SJSA1 (cell line): Measurements from ENCODE around the gene TSTD2. TPM values are rescaled to one million over a fixed set of nuclear protein-coding genes. Genes with fewer than 3 reads are reported as not detected.

ENCODE experiments used
- DNase-seq, 2 experiments: peaks; one replicate each; pipeline ENCODE4 v3.0.0-alpha.2; 2015 to 2020; ENCODE audit warnings: low spot score in 2 of 2, low read depth in 1 of 2
- H3K27ac ChIP-seq: fragments of 250-450 bp; sonication (Bioruptor Pico); 2 replicates; pipeline ENCODE4 v1.5.1; 2020; ENCODE audit warnings: mild to moderate bottlenecking, moderate library complexity
- H3K27me3 ChIP-seq: fragments of 250-450 bp; sonication (Bioruptor Pico); replicated peaks from 2 replicates; pipeline ENCODE4 v1.5.1; 2020; ENCODE audit warnings: mild to moderate bottlenecking, moderate library complexity
- H3K36me3 ChIP-seq: fragments of 250-450 bp; sonication (Bioruptor Pico); 2 replicates; pipeline ENCODE4 v1.5.1; 2020; ENCODE audit warnings: mild to moderate bottlenecking
- H3K4me1 ChIP-seq: fragments of 250-450 bp; sonication (Bioruptor Pico); replicated peaks from 2 replicates; pipeline ENCODE4 v1.6.1; 2021; ENCODE audit warnings: mild to moderate bottlenecking
- H3K4me3 ChIP-seq: fragments of 250-450 bp; sonication (Bioruptor Pico); 2 replicates; pipeline ENCODE4 v1.5.1; 2020; ENCODE audit warnings: mild to moderate bottlenecking
- H3K9me3 ChIP-seq: fragments of 250-450 bp; sonication (Bioruptor Pico); replicated peaks from 2 replicates; pipeline ENCODE4 v1.5.1; 2020; ENCODE audit warnings: mild to moderate bottlenecking
- total RNA-seq: library from RNA; depleted of rRNA; stranded (reverse); fragments of >200 nt; shearing (Covaris generic); gene quantifications from 2 replicates; pipeline ENCODE4 v1.2.3, GENCODE V29; 2014

Gene TSTD2
- total RNA-seq, 1 experiment from 2014 or later: 11.9 TPM

DNA sequence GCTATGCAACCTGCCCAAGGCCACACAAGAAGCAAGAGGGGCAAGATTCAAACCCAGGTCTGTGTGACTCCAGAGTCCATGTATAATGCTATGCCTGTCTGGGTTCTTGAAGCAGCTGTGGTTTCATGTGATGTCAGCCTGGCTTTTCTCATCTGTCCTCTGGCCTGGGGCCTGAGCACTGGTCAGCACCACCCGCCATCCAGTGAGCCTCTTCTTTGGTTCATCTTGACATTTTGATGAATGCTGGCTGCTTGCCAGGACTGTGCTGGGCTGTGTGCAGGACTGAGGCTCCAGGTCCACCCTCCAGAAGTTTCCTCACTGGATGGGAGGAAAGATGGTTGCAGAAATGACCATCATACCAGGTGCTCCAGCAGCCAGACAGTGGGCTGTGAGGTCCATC, 61.5 kb downstream of the TSTD2 start:
- DNase-seq: peak in 1 of 2 experiments; percentile 24
- H3K9me3 ChIP-seq: no peaks in the 10 kb centered on the region

DNA sequence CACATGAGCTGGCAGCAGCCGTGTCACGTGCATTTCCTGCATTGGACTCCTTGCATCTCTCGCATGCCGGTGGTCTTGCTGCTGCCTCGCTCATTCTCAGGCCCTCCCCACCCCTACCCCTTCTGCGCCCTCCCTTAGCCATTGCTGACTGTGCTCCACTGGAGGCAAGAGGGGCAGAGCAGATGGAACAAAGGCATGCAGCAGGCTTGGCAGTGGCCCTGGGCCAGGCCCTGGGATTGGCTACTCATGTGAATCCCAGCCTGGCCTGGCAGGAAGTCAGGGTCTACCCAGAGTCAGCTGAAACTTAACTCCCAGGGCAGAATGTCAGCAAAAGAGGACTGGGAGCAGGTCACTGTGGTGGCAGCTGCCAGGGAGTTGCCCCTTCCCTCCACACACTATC, 62.3 kb downstream of the TSTD2 start:
- H3K4me1 ChIP-seq: no peaks in the 10 kb centered on the region
- DNase-seq: no peak
- no peaks in the 10 kb centered on the region for H3K9me3 ChIP-seq
- H3K36me3 ChIP-seq: no peaks in the 10 kb centered on the region
- no peak overlapping the region for H3K4me3 ChIP-seq
- H3K27ac ChIP-seq: no peak overlapping the region
- 0 out of 2 replicates have a peak, but pooled peaks cover 2% of the 10 kb centered on the region for H3K27me3 ChIP-seq

More for the DNA sequence above, 61.5 kb downstream of the TSTD2 start:
- Histone ChIP-seq H3K36me3 (no peaks in the 10 kb centered on the region), H3K4me3 (no peak overlapping the region), H3K27ac (no peak overlapping the region), H3K27me3 (0 out of 2 replicates have a peak, but pooled peaks cover 1% of the 10 kb centered on the region), H3K4me1 (no peaks in the 10 kb centered on the region)

DNA sequence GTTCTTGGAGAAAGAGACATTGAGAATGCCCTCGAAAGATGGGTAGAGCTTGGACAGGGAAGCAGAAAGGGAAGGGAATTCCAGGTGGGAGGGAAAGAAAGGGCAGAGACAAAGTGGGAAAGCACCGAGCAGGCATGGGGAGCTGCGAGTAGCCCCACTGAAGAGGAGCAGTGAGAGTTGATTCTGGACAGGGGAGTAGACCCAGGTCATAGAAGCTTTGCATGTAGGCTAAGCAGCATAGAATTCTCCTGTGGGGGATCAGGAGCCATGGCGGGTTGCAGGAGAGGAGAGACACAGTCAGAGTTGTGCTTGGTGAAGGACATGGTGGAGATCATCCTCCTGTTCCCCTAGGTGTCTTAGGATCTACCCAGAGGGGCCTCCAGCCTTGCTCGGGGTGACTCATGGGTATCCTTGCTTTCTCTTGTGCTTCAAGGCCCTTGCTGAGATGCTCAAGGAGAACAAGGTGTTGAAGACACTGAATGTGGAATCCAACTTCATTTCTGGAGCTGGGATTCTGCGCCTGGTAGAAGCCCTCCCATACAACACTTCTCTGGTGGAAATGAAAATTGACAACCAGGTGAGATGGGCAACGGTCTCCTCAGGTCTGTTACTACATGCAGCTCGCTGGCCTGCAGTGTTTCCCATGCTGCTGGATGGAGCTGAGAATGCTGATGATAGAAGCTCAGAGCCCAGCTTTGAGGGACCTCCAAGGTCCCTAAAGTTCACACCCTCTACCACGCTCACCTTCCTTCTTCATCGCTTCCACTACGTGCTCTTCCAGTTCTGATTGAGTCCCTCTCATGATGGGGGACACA, 64.5 kb downstream of the TSTD2 start:
- Histone ChIP-seq H3K27ac (no peak overlapping the region), H3K4me1 (no peaks in the 10 kb centered on the region)

DNA sequence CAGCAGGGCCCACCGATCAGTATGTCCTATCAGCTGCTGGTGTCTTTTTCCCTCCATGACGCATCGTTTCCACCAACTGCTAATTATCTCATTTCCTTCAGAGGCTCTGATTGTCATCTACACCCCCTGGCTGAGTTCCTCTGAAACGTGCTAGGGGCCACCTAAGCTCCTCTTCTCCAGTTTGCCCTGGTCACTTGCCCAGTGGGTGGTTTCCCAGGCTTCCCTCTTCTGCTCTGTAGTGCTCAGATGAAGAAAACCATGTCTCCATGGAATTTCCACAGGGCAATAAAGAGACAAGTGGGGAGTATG, 65.3 kb downstream of the TSTD2 start:
- no peak for DNase-seq
- no peak overlapping the region for H3K4me3 ChIP-seq
- H3K4me1 ChIP-seq: no peaks in the 10 kb centered on the region
- H3K9me3 ChIP-seq: no peaks in the 10 kb centered on the region
- H3K36me3 ChIP-seq: no peaks in the 10 kb centered on the region
- 0 out of 2 replicates have a peak, but pooled peaks cover 2% of the 10 kb centered on the region for H3K27me3 ChIP-seq
- H3K27ac ChIP-seq: no peak overlapping the region

More for the DNA sequence above, 64.5 kb downstream of the TSTD2 start:
- no peak overlapping the region for H3K4me3 ChIP-seq
- no peaks in the 10 kb centered on the region for H3K36me3 ChIP-seq
- DNase-seq: no peak
- H3K27me3 ChIP-seq: 0 out of 2 replicates have a peak, but pooled peaks cover 2% of the 10 kb centered on the region
- no peaks in the 10 kb centered on the region for H3K9me3 ChIP-seq

DNA sequence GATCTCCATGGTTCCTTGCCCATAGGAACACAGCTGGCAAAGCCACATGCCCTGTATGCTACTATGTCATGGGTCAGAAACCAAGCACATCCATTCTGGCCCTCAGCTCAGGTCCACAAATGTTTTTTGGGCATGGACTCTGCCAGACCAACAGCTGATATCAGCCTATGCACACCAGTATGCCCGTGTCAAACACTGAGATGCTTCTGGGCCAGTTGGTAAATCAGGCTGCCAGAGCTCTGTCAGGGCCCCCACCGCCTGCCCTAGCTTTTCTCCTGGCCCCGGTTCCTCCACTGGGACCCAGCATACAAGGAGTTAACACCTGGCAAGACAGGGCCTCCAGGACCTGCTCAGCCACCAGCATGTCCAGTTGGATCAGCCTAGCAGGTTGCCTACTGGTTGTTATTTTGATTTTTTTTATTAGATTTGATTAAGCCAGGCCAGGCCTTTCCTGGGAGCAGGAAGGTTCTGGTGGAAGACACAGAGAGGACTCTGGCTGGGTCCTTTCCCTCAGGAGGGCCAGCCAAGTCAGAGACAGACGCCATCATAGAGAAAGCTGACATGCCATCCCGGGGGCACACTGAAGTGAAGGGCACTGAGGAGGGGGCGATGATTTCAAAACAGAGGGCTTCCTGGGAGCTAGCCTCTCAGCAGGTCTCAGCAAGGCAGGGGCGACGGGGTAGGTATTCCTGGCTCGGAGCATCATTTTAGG, 65.8 kb downstream of the TSTD2 start:
- no peaks in the 10 kb centered on the region for H3K9me3 ChIP-seq
- no peaks in the 10 kb centered on the region for H3K36me3 ChIP-seq
- no peaks in the 10 kb centered on the region for H3K4me1 ChIP-seq
- H3K27me3 ChIP-seq: 0 out of 2 replicates have a peak, but pooled peaks cover 2% of the 10 kb centered on the region
- H3K27ac ChIP-seq: no peak overlapping the region
- no peak for DNase-seq
- no peak overlapping the region for H3K4me3 ChIP-seq

DNA sequence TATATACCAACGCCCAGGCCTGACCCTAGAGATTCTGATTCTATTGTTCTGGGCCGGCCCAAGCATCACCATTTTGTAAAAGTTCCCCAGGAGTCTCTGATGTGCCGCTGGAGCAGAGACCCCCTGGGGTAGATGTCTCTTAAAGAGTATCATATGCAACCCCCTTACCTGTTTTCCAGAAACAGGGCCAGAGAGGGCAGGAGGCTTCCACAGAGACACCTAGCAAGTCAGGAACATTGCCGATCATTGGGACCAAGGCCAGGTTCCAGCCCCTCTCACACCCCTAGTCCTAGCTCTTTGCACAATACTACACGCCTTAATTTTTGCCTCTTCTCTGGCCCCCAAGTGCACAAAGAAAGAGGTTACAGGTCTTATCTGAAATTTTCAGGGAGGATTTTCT, 67.9 kb downstream of the TSTD2 start:
- peak in 1 of 2 experiments; percentile 0 for DNase-seq
- Histone ChIP-seq H3K4me1 (no peaks in the 10 kb centered on the region), H3K4me3 (no peak overlapping the region), H3K9me3 (no peaks in the 10 kb centered on the region), H3K36me3 (no peaks in the 10 kb centered on the region), H3K27me3 (0 out of 2 replicates have a peak, but pooled peaks cover 2% of the 10 kb centered on the region), H3K27ac (no peak overlapping the region)

DNA sequence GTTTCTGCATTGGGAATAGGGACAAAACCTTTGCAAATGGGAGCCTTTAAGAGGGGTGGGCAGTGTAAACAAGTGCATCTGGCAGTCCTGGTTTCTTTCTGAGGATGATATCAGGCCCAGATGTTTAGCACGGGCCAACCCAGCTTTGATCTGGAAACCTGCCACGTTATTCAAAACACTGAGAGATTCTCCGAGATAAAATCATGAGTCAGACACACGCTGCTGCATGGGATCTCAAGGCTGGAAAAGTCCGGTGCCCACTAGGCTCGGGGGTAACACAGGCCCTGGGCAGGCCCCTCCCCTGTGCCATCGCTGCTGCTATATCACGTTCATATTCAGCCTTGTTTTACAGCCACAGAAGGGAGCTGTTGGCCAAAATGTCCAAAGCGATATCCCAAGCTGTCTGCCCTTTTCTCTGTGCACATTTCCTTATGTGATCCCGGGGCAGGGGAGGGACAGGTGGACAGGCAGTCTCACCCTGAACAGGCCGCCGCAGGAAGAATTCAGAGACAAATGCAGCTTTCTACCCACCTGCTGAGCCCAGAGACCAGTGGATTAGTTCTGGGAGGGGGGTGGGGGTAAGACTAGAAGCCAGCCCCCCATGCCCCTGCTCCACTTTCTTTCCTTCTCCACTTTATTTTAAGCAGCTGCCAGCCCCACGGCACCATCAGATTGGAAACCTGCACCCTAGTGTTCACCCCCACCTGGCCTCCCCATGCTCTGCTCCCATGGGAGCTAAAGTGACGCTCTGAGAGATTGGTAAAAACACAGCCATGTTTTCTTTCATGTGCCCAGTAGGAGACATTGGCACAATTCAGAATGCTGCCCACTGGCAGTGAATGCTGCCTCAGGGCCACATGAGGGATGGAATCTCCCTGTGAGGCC, 68.6 kb downstream of the TSTD2 start:
- H3K4me1 ChIP-seq: no peaks in the 10 kb centered on the region
- peak; percentile 4 to 9 for DNase-seq

DNA sequence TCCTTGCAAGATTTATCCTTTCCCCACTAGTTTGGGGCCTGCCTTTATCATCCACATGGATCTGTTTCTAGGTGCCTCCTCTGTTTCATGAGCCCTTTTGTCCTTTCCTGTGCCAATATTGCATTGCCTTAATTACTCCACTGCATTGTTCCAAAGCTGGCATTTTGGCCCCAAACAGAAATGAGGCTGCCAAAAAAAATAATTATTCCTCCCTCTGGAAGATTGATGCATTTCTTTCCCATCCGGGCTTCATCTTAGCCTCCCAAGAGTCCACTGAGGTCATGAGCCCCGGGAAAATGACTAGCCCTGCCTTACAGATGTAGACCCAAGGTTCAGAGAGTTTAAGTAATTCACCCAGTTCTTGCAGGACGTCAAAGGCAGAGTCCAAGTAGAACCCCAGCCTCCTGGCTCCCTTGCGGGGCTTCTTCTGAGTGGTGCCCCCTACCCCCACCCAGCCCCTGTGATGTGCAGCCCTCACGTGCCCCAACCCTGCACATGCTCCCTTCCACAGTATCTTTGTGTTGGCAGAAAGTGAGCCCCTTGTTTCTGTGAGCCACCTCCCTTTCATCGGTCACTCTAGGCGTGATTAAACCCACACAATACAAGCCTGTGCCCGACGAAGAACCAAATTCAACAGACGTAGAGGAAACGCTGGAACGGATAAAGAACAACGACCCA, 69.6 kb downstream of the TSTD2 start:
- Histone ChIP-seq H3K4me1 (no peaks in the 10 kb centered on the region), H3K36me3 (no peaks in the 10 kb centered on the region), H3K27me3 (0 out of 2 replicates have a peak, but pooled peaks cover 2% of the 10 kb centered on the region), H3K27ac (no peak overlapping the region), H3K4me3 (no peak overlapping the region), H3K9me3 (no peaks in the 10 kb centered on the region)
- DNase-seq: no peak

More for the DNA sequence above, 68.6 kb downstream of the TSTD2 start:
- no peak overlapping the region for H3K27ac ChIP-seq
- no peaks in the 10 kb centered on the region for H3K36me3 ChIP-seq
- 0 out of 2 replicates have a peak, but pooled peaks cover 2% of the 10 kb centered on the region for H3K27me3 ChIP-seq
- H3K9me3 ChIP-seq: no peaks in the 10 kb centered on the region
- H3K4me3 ChIP-seq: no peak overlapping the region

DNA sequence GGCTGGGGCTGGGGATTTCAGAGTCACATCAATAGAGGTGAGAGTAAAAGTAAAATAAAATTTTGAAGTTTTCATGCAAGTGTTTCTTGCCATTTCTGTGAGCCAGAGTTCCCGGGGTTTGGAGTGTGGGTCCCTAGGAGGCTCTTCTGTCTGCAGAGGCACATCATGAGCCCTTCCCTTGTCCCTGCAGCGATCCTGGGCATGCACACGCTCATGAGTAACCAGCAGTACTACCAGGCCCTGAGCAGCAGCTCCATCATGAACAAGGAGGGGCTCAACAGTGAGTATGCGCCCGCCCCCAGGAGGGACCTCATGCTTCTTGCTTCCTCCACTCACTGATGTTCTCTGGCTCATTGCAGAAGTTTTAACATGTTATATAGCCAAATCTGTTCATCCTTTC, 70.6 kb downstream of the TSTD2 start:
- Histone ChIP-seq H3K27ac (no peak overlapping the region), H3K36me3 (no peaks in the 10 kb centered on the region), H3K4me1 (no peaks in the 10 kb centered on the region), H3K27me3 (0 out of 2 replicates have a peak, but pooled peaks cover 2% of the 10 kb centered on the region), H3K9me3 (no peaks in the 10 kb centered on the region), H3K4me3 (no peak overlapping the region)
- peak in 1 of 2 experiments; percentile 11 for DNase-seq

DNA sequence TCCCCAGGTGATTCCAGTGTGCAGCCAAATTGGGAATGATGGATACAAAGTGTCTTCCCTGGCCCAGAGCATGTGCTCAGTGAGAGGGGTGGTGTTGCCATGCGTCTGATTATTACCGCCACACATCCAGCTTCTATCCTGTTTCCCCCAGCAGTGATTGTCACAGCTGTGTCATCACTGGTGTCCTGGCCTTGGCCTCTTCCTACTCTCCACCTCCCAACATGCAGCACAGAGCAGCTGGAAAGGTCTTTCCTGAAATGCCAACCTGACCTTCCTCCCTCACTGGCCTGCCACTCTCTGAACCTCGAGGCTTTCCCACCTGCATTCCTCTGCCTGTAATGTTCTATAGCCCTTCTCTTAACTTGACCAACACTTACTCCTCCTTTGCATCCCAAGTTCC, 71.7 kb downstream of the TSTD2 start:
- Histone ChIP-seq H3K36me3 (no peaks in the 10 kb centered on the region), H3K4me1 (no peaks in the 10 kb centered on the region), H3K4me3 (no peak overlapping the region), H3K27ac (no peak overlapping the region), H3K9me3 (no peaks in the 10 kb centered on the region), H3K27me3 (no peaks in the 10 kb centered on the region)
- no peak for DNase-seq

DNA sequence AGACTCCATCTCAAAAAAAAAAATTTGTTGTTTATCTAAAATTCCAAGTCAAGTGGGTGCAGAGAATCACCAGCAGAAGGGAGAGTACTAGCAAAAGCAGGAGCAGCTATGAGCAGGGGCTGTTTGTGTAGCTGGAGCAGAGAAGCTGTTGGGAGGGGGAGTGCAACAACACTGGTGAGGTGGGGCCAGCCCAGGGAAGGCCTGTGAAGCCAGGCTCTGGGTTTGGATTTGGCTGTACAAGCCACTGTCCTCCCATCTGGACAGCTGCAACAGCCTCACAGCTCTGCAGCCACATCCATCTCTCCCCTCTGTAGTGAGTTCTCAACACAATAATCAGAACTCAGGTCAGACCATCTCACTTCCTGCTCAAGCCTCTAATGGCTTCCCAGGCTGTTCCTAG, 72.3 kb downstream of the TSTD2 start:
- Histone ChIP-seq H3K36me3 (no peaks in the 10 kb centered on the region), H3K27me3 (no peaks in the 10 kb centered on the region), H3K4me1 (no peaks in the 10 kb centered on the region), H3K9me3 (no peaks in the 10 kb centered on the region), H3K4me3 (no peak overlapping the region), H3K27ac (no peak overlapping the region)
- no peak for DNase-seq

DNA sequence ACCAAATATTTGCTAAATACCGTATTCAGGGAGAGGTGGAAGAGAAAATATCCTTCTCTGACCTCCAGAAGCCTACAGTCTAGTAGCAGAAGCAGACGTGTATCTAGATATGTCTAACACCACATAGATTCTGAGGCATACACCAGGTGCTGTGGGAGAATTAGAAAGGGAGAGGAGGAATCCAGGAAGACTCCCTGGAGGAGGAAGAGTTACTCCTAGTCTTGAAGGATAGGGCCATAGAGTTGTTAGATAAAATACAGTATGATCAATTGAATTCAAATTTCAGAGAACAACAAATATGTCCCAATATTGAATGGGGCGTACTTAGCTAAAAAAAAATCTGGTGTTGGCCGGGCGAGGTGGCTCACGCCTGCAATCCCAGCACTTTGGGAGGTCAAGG, 73.0 kb downstream of the TSTD2 start:
- no peaks in the 10 kb centered on the region for H3K4me1 ChIP-seq
- H3K9me3 ChIP-seq: no peaks in the 10 kb centered on the region
- no peaks in the 10 kb centered on the region for H3K36me3 ChIP-seq
- DNase-seq: no peak
- no peaks in the 10 kb centered on the region; the same call in 1 of the 2 replicates for H3K27me3 ChIP-seq
- H3K4me3 ChIP-seq: no peak overlapping the region
- no peak overlapping the region for H3K27ac ChIP-seq

DNA sequence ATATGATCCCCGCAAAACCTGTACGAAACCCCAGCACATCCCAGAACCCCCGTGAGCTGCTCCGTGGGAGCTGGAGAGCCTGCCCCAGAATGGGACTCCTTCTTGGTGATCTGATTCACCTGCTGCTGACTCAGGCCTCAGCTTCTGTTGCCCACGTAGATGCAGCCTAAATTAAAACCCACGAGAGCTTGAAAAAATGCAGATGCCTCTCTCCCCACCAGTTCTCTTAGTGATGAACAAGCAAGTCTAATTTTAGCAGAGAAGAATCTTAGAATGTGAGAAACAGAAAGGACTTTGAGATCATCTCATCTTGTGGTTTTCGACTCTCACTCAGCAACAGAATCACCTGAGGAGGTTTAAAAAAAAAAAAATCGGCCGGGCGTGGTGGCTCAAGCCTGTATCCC, 74.1 kb downstream of the TSTD2 start:
- Histone ChIP-seq H3K9me3 (no peaks in the 10 kb centered on the region), H3K36me3 (no peaks in the 10 kb centered on the region), H3K27me3 (no peaks in the 10 kb centered on the region; the same call in 1 of the 2 replicates), H3K27ac (no peak overlapping the region), H3K4me1 (no peaks in the 10 kb centered on the region), H3K4me3 (no peak overlapping the region)
- DNase-seq: no peak
